Esophagus squamous epithelium (tissue), 4 donors: ENCODE measurements around the gene IL1B.

Experiments
- POLR2A ChIP-seq, 4 donors: fragments of 450-650 bp; IDR thresholded peaks; one replicate each; pipeline ENCODE4 v1.6.1; 2017; ENCODE audit warnings: antibody characterized with exemption in 4 of 4, mild to moderate bottlenecking in 4 of 4, moderate library complexity in 3 of 4
- TF ChIP-seq, protein P1 (sequence below), 6 experiments: fragments of 450-650 bp in 4 of 6; fragments of 200-600 bp in 2 of 6; sonication (generic) in 2 of 6; IDR thresholded peaks; one replicate each; pipeline ENCODE4 v1.5.1; 2016 to 2019; ENCODE audit warnings: antibody characterized with exemption in 6 of 6, mild to moderate bottlenecking in 4 of 6, moderate library complexity in 4 of 6

DNA sequence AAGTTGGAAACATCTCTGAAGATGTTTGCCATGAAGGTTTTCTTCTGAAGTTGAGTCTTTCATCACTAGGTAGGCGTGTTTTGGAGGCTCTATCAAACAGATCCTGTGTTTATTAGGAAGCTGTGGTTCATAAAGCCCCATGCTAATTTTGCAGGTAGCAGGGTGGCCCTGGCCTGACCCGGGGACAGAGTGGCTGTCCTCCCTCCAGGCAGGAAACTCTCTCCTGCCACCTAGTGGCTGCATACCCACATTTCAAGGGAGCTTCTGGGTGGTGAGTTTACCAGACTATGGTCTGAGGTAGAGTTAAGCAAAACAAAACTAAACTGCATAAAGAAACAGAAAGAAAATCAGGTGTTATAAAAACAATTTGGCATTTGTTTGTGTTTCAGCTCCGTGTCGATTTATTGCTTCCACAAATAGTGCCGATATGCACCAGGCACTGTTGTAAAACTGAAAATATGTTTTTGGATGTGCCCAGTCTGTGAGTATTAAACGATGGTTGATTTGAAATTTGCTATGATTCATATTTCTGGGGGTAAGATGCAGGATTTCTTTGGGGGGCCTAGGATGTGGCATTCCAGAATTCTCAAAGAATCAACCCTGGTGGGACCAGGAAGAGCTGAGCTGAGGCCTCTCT lies 48.4 kb upstream of the IL1B start:
- TF ChIP-seq, protein P1, sequence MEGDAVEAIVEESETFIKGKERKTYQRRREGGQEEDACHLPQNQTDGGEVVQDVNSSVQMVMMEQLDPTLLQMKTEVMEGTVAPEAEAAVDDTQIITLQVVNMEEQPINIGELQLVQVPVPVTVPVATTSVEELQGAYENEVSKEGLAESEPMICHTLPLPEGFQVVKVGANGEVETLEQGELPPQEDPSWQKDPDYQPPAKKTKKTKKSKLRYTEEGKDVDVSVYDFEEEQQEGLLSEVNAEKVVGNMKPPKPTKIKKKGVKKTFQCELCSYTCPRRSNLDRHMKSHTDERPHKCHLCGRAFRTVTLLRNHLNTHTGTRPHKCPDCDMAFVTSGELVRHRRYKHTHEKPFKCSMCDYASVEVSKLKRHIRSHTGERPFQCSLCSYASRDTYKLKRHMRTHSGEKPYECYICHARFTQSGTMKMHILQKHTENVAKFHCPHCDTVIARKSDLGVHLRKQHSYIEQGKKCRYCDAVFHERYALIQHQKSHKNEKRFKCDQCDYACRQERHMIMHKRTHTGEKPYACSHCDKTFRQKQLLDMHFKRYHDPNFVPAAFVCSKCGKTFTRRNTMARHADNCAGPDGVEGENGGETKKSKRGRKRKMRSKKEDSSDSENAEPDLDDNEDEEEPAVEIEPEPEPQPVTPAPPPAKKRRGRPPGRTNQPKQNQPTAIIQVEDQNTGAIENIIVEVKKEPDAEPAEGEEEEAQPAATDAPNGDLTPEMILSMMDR (IDR thresholded peaks at IDR 0.05): peak; percentile 52 to 90 (median 74)
- TF ChIP-seq POLR2A (IDR thresholded peaks at IDR 0.05): no peak
